ENCODE results near the gene PARG. TPM values are rescaled to one million over a fixed set of nuclear protein-coding genes. Genes with fewer than 3 reads are reported as not detected.

PARG gene
- total RNA-seq, 4 donors from 2014 or later: 31.8 to 40.2 (median 35.6) TPM

GRCh38 chr10:49841615-49842332 lies 100.1 kb downstream of the PARG start:
- Histone ChIP-seq H3K4me1 (no peaks in the 10 kb centered on the region), H3K4me3 (no peak overlapping the region), H3K27ac (peak overlapping the region in 1 of 4 donors; percentile 23), H3K27me3 (no peaks in the 10 kb centered on the region), H3K36me3 (peaks cover 0 to 68% (median 0%) of the 10 kb centered on the region in 3 donors), H3K9me3 (no peaks in the 10 kb centered on the region)
- TF ChIP-seq EP300 (IDR thresholded peaks at IDR 0.05) (no peak), CTCF (IDR thresholded peaks at IDR 0.05) (no peak), POLR2A (IDR thresholded peaks at IDR 0.05) (no peak)
- 88 to 90% methylated on average over 11 of the region's 11 CpGs for WGBS, 2 donors
- no peak for DNase-seq (ENCODE audit: low spot score in 2 of 2)

DNA sequence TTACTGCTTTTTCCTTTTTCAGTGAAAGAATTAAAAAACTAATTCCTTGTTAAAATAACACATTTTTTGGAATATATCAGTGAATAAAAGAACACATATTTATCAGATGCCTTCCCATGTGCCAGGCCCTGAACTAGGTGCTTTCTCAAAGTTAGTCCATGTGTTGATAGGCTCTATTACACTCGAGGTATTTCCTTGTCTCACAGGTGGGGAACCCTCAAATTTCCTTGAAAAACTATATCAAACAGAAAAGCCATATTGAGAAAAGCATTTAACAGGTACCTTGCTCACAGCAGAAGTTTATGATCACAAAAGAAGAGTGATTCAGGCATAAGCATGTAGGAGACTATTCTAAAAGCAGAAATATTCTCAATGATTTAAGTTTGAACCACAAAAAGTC lies 104.1 kb downstream of the PARG start:
- no peak for DNase-seq (ENCODE audit: low spot score in 2 of 2)
- Histone ChIP-seq H3K36me3 (peaks cover 0 to 56% (median 0%) of the 10 kb centered on the region in 3 donors), H3K9me3 (no peaks in the 10 kb centered on the region), H3K27ac (no peak overlapping the region), H3K4me1 (no peaks in the 10 kb centered on the region), H3K27me3 (no peaks in the 10 kb centered on the region), H3K4me3 (no peak overlapping the region)
- no peak for TF ChIP-seq CTCF (IDR thresholded peaks at IDR 0.05)
- no peak for TF ChIP-seq POLR2A (IDR thresholded peaks at IDR 0.05)
- TF ChIP-seq EP300 (IDR thresholded peaks at IDR 0.05): no peak
- WGBS, 2 donors: 73 to 78% methylated on average over 1 of the region's 1 CpG

DNA sequence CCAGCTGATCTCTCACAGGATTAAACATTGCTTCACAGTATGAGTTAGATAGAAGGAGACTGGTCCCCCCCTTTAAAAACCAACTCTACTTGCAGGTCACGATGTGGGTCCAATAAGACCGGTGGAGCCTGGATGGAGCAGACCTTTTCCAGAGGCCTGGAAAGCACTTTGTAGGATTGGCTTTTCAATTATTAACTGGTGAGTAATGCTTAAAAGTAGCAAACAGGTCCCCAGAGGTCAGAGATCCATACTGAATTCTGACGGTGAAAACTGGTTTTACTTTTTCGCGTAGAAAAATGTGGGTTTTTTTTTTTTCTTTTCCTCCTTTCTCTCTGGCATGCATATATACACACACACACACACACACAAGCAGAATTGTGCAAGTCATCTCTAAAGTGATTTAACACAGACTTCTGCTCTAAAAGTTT lies 104.8 kb downstream of the PARG start:
- no peak for DNase-seq (ENCODE audit: low spot score in 2 of 2)
- peaks cover 0 to 56% (median 0%) of the 10 kb centered on the region in 3 donors for H3K36me3 ChIP-seq
- 71 to 73% methylated on average over 5 of the region's 5 CpGs for WGBS, 2 donors
- H3K4me3 ChIP-seq: no peak overlapping the region
- TF ChIP-seq POLR2A (IDR thresholded peaks at IDR 0.05): no peak
- TF ChIP-seq EP300 (IDR thresholded peaks at IDR 0.05): no peak
- no peak for TF ChIP-seq CTCF (IDR thresholded peaks at IDR 0.05)
- no peaks in the 10 kb centered on the region for H3K27me3 ChIP-seq
- no peaks in the 10 kb centered on the region for H3K4me1 ChIP-seq
- H3K27ac ChIP-seq: no peak overlapping the region
- no peaks in the 10 kb centered on the region for H3K9me3 ChIP-seq

DNA sequence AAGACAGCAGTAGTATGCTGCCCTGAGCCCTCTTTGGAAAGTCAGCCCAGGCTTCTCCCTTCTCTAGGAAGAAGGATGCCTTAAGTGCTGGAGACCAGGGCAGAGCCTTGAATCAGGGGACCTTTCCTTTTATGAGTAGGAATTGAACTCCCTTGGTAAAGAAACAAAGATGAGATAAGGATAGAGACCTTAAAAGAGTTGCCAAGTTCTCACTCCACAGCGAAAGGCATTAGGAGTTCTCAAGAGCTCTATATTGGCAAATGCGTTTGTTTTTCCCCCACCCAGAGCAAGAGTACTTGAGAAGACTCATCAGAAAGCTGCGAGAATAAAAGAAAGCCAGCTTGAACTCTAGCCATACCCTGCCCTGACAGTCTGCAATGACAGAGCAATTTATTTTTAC lies 106.9 kb downstream of the PARG start:
- Histone ChIP-seq H3K27me3 (no peaks in the 10 kb centered on the region), H3K27ac (no peak overlapping the region), H3K4me3 (no peak overlapping the region), H3K9me3 (no peaks in the 10 kb centered on the region), H3K36me3 (peaks cover 0 to 50% (median 0%) of the 10 kb centered on the region in 3 donors), H3K4me1 (no peaks in the 10 kb centered on the region)
- DNase-seq (ENCODE audit: low spot score in 2 of 2): no peak
- TF ChIP-seq CTCF (IDR thresholded peaks at IDR 0.05) (no peak), POLR2A (IDR thresholded peaks at IDR 0.05) (no peak), EP300 (IDR thresholded peaks at IDR 0.05) (no peak)
- WGBS, 2 donors: 87 to 94% methylated on average over 3 of the region's 3 CpGs

GRCh38 chr10:49834201-49834600 lies 107.6 kb downstream of the PARG start:
- Histone ChIP-seq H3K36me3 (peaks cover 0 to 44% (median 0%) of the 10 kb centered on the region in 3 donors), H3K27me3 (no peaks in the 10 kb centered on the region), H3K9me3 (no peaks in the 10 kb centered on the region), H3K4me3 (no peak overlapping the region), H3K27ac (no peak overlapping the region), H3K4me1 (no peaks in the 10 kb centered on the region)
- DNase-seq (ENCODE audit: low spot score in 2 of 2): no peak
- WGBS, 2 donors: 85 to 86% methylated on average over 2 of the region's 2 CpGs
- no peak for TF ChIP-seq POLR2A (IDR thresholded peaks at IDR 0.05)
- TF ChIP-seq CTCF (IDR thresholded peaks at IDR 0.05): no peak
- no peak for TF ChIP-seq EP300 (IDR thresholded peaks at IDR 0.05)

All from tibial nerve (tissue), 4 donors.